GM06990 (cell line): ENCODE data around the gene ABCA10.

Experiments used
- DNase-seq: peaks from one replicate; pipeline ENCODE4 v3.0.0-alpha.2; 2011; ENCODE audit not compliant: insufficient read length; ENCODE audit errors: extremely low read depth
- H3K27me3 ChIP-seq: replicated peaks from 2 replicates; pipeline ENCODE4 v1.6.0; 2011; ENCODE audit warnings: low read length; ENCODE audit not compliant: control insufficient read depth, insufficient read depth
- H3K36me3 ChIP-seq: 2 replicates; pipeline ENCODE4 v1.5.1; 2011; ENCODE audit warnings: low read length; ENCODE audit not compliant: control insufficient read depth, insufficient read depth
- H3K4me3 ChIP-seq: replicated peaks from 2 replicates; pipeline ENCODE4 v1.5.1; 2011; ENCODE audit warnings: low read depth, mild to moderate bottlenecking, control low read depth, low read length
- TF ChIP-seq, protein P1 (sequence below): IDR thresholded peaks from 2 replicates; pipeline ENCODE4 v1.5.1; 2011; ENCODE audit warnings: low read length, control low read depth, mild to moderate bottlenecking, inconsistent platforms; ENCODE audit not compliant: insufficient read depth, poor library complexity, severe bottlenecking

The ABCA10 gene

DNA sequence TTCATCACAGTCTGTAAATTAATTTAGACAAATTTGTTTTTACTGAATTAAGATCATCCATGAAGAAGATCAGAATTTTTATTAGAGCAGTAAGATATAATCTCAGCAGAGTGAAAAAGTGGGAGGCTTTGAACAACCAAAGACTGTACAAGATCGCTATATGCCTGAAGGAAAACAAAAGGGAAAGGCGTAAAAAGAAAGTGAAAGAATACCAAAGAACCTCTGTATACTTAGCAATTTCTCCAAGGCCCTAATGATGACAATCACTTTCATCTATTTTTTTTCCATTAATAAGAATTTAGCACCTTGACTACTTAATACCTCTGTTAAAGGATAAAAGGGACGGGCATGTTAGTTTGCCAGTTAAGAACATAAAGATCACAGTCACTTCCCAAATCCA is 38.6 kb upstream of the ABCA10 start:
- H3K36me3 ChIP-seq: no peaks in the 10 kb centered on the region
- DNase-seq: no peak
- no peak overlapping the region for H3K4me3 ChIP-seq
- TF ChIP-seq, protein P1, sequence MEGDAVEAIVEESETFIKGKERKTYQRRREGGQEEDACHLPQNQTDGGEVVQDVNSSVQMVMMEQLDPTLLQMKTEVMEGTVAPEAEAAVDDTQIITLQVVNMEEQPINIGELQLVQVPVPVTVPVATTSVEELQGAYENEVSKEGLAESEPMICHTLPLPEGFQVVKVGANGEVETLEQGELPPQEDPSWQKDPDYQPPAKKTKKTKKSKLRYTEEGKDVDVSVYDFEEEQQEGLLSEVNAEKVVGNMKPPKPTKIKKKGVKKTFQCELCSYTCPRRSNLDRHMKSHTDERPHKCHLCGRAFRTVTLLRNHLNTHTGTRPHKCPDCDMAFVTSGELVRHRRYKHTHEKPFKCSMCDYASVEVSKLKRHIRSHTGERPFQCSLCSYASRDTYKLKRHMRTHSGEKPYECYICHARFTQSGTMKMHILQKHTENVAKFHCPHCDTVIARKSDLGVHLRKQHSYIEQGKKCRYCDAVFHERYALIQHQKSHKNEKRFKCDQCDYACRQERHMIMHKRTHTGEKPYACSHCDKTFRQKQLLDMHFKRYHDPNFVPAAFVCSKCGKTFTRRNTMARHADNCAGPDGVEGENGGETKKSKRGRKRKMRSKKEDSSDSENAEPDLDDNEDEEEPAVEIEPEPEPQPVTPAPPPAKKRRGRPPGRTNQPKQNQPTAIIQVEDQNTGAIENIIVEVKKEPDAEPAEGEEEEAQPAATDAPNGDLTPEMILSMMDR: no peak
- H3K27me3 ChIP-seq: no peaks in the 10 kb centered on the region

DNA sequence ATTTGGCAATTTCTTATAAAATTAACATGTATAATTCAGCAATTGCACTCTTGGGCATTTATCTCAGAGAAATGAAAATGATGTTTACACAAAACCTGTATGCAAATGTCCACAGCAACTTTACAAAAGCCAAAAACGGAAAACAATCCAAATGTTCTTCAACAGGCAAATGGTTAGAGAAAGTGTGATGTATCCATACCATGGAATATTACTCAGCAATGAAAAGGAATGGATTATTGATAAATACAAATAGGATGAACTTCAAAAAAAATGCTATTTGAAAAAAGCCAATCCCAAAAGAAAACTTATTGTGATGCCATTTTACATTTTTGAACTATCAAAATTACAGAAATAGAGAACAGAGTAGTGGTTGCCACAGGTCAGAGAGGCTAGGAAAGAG is 37.2 kb upstream of the ABCA10 start:
- H3K27me3 ChIP-seq: no peaks in the 10 kb centered on the region
- TF ChIP-seq, protein P1: no peak
- no peaks in the 10 kb centered on the region for H3K36me3 ChIP-seq
- H3K4me3 ChIP-seq: no peak overlapping the region
- DNase-seq: no peak

DNA sequence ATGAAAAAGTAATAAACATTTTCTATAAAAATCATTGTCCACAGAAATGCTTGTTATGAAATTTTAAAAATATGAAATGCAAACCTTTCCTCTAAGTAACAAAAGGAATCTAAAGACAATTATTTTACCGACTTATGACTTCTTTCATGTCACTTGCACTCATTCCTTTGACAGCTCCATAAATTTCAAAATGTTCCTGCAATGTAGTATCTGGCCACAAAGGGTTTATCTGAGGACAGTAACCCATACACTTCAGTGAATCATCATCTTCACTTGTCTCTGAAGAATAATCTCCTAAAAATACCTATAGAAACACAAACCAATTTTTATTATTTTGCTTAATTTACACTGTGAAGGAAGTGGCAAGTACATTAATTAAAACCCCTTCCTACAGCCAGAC is 25.6 kb upstream of the ABCA10 start:
- no peak for DNase-seq
- H3K27me3 ChIP-seq: no peaks in the 10 kb centered on the region
- TF ChIP-seq, protein P1: no peak
- H3K36me3 ChIP-seq: no peaks in the 10 kb centered on the region; the same call in 1 of the 2 replicates
- no peak overlapping the region for H3K4me3 ChIP-seq

DNA sequence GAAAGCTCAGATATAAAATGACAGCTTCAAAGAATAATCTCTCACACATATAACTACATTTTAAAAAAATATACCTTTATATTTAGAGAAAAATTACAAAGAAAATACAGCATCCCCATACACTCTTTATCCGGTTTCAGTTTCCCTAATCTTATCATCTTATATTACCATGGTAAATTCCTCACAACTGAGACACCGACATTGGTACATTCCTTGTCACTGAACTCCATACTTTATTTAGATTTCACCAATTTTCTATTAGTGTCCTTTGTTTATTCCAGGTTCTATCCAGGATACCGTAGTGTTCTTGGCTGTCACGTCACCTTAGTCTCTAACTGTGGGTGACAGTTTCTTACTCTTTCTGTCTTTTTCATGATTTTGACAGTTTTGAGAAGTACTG is 22.0 kb upstream of the ABCA10 start:
- Histone ChIP-seq H3K36me3 (no peaks in the 10 kb centered on the region), H3K4me3 (no peak overlapping the region), H3K27me3 (no peaks in the 10 kb centered on the region)
- no peak for DNase-seq
- TF ChIP-seq, protein P1: no peak

DNA sequence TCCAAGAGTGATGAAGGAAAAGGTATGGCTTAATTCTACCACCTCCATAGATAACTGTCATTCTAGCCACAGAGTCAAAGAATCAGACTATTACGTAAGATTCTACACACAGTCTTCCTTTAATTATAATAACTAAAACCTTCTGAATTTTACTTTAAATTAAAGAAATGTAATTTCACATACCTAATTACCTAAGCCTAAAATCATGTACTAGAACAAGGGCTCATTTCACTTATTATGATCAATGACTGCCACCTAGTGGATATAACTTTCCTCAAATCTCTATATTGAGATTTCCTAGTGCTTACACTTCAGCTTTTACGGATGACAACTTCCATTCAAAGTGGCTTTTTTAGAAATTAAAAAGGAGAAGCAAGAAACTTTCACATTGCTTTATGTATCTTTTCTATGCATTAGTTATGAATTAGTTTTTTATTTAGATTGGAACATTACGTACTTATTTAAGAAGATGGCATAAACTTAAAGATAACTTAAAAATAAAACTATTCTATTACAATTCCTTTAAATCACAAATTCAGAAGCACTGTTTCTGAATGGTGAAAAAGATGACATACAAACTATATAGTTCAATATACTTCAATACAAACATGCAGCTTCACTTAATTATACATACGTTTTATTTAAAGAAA is 18.2 kb upstream of the ABCA10 start:
- H3K4me3 ChIP-seq: no peak overlapping the region
- no peaks in the 10 kb centered on the region for H3K27me3 ChIP-seq
- H3K36me3 ChIP-seq: no peaks in the 10 kb centered on the region
- TF ChIP-seq, protein P1: peak; percentile 31
- DNase-seq: no peak

DNA sequence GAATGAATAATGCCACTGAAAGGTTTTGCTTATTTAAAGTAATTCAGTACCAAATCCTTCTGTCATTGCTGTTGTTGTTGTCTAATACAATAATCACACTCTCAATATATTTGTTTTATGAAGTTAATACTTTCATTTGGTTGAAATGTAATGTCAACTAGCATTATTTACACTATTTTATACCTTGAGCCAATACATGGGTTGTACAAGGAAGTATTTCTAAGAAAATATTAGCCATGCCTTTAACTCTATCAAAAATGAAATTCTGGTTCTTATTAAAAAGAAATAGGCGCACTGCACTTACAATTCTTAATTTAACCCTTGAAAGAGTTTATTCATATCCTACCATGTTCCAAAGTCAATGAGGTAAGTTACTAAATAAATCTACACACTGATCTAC is 17.6 kb upstream of the ABCA10 start:
- no peaks in the 10 kb centered on the region for H3K36me3 ChIP-seq
- H3K27me3 ChIP-seq: no peaks in the 10 kb centered on the region
- no peak overlapping the region for H3K4me3 ChIP-seq
- TF ChIP-seq, protein P1: no peak
- DNase-seq: no peak
